Naive B cell (primary cell): Measurements from ENCODE around the gene SPCS3. TPM values are rescaled to one million over a fixed set of nuclear protein-coding genes. Genes with fewer than 3 reads are reported as not detected.
"Not testable (repeated sequence)": the region's sequence is repeated elsewhere in the genome, so short reads cannot be mapped to it uniquely, and the experiment has no call there.

Source experiments
- ATAC-seq, 2 donors: fragments of 150-1000 bp; cut with Tn5 transposase; 2 replicates each; pipeline ENCODE4 v1.10.0; 2021; ENCODE audit warnings: low read depth in 2 of 2, mild to moderate bottlenecking in 2 of 2, moderate library complexity in 2 of 2
- DNase-seq: peaks from one replicate; pipeline ENCODE4 v3.0.0; 2022
- H3K27ac Mint-ChIP-seq, 6 donors: one replicate each; pipeline ENCODE4 v1.8.0; 2020 to 2022; ENCODE audit warnings: mild to moderate bottlenecking in 6 of 6, mixed read lengths in 6 of 6, moderate library complexity in 5 of 6, inconsistent platforms in 2 of 6
- H3K27me3 Mint-ChIP-seq, 3 donors: one replicate each; pipeline ENCODE4 v1.8.0; 2021 to 2022; ENCODE audit warnings: mixed read lengths in 3 of 3, mild to moderate bottlenecking in 1 of 3
- H3K36me3 Mint-ChIP-seq, 2 donors: one replicate each; pipeline ENCODE4 v1.8.0; 2020 to 2022; ENCODE audit warnings: mixed read lengths in 2 of 2, inconsistent platforms in 1 of 2, mild to moderate bottlenecking in 1 of 2
- H3K4me1 Mint-ChIP-seq, 3 donors: one replicate each; pipeline ENCODE4 v1.8.0; 2020 to 2022; ENCODE audit warnings: mixed read lengths in 3 of 3, inconsistent platforms in 1 of 3, mild to moderate bottlenecking in 1 of 3, moderate library complexity in 1 of 3
- H3K4me3 Mint-ChIP-seq, 8 donors: one replicate each; pipeline ENCODE4 v1.8.0; 2020 to 2022; ENCODE audit warnings: mild to moderate bottlenecking in 8 of 8, mixed read lengths in 8 of 8, moderate library complexity in 8 of 8, inconsistent platforms in 2 of 8
- H3K9me3 Mint-ChIP-seq, 7 donors: one replicate each; pipeline ENCODE4 v1.8.0; 2020 to 2022; ENCODE audit warnings: mixed read lengths in 7 of 7, mild to moderate bottlenecking in 5 of 7, inconsistent platforms in 2 of 7, moderate library complexity in 1 of 7
- polyA plus RNA-seq, 6 donors: library from polyadenylated mRNA; unstranded; fragments of 300-500 nt; fragmentation: Illumina TruSeq; gene quantifications; one replicate each; pipeline ENCODE4 v1.2.3, GENCODE V29; 2021; ENCODE audit warnings: low read depth in 6 of 6

The SPCS3 gene
- polyA plus RNA-seq, 6 donors from 2014 or later: 32.8 to 56.8 (median 38.0) TPM

DNA sequence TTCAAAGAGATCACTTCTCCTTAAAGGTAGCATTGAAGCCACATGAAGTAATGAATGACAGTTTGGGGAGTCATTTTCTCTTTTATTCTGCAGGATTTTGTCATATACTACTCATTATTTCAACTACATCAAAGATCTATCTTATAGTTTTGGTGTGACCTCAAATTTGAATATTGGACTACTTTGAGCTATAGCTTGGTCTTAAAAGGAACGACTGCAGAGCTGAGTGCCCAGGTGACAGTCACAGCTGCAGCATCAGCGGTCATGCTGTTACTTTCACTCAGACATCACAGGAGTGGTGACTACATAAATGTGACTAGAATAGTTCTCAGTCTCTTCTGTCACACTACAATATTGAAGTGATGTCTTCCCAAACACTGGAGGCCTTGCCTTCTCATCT is 10.7 kb upstream of the SPCS3 start:
- no peak overlapping the region for H3K4me3 Mint-ChIP-seq
- H3K9me3 Mint-ChIP-seq: no peaks in the 10 kb centered on the region
- no peak overlapping the region for H3K27ac Mint-ChIP-seq
- no peak for DNase-seq
- peaks cover 17 to 24% (median 21%) of the 10 kb centered on the region in 3 donors for H3K27me3 Mint-ChIP-seq
- H3K4me1 Mint-ChIP-seq: peaks cover 0 to 3% (median 2%) of the 10 kb centered on the region in 3 donors
- H3K36me3 Mint-ChIP-seq: no peaks in the 10 kb centered on the region
- ATAC-seq: peak; percentile 52 to 68

DNA sequence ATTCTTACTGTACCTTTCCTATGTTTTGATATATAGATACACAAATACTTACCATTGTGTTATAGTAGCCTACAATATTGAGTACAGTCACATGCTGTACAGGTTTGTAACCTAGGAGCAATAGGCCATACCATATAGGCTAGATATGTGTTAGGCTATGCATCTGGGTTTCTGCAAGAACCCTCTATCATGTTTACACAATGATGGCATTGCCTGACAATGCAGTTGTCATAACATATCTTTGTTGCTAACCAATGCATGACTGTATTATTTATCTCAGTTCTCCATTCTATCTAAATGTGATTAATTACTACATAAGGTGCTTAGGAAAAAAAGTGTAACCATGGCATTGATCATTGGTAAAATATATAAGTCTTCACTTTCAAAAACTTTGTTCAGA is 10.0 kb upstream of the SPCS3 start:
- Mint-ChIP-seq H3K9me3 (no peaks in the 10 kb centered on the region), H3K36me3 (no peaks in the 10 kb centered on the region), H3K4me3 (no peak overlapping the region), H3K4me1 (peaks cover 0 to 3% (median 2%) of the 10 kb centered on the region in 3 donors), H3K27ac (no peak overlapping the region), H3K27me3 (peaks cover 12 to 23% (median 14%) of the 10 kb centered on the region in 3 donors)
- ATAC-seq (peak; percentile 28 to 56), DNase-seq (no peak)

DNA sequence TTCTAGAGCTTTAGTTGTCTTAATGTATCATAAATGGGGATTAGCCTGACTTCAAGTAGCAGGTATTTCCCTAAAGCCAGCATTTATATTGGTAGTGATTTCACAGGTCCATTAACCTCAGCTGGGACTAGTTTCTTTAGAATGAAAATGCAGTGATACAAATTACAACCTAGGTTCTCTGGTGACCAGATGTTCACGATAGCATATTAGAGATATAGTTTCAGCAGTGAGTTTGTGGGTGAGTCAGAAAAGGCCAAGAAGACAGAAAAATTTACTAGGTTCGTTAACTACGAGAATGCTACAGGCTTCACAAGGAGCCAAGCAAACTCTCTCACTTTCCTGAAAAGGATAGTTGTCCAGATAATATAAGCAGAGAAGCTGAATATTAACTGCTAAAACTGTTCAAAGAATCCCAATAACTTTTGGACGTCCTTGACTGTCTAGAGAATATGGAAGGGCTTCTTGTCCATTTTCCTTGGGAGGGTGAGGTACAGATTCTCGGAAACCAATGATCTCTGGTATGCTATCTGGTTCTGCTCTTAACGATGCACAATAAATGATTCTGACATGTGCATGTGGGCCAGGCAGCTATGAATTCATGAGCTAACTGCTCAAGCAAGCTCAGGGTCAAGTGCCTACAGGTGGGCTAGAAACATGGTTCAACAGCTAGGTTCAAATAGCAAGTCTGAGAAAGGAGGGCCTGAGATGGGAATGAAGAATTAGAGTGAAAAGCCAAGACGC is 6.0 kb upstream of the SPCS3 start:
- Mint-ChIP-seq H3K4me3 (no peak overlapping the region), H3K27ac (peak overlapping the region in 1 of 6 donors; percentile 6), H3K4me1 (peaks cover 0 to 2% (median 1%) of the 10 kb centered on the region in 3 donors), H3K36me3 (no peaks in the 10 kb centered on the region), H3K9me3 (no peaks in the 10 kb centered on the region), H3K27me3 (no peaks in the 10 kb centered on the region)
- ATAC-seq (no peak), DNase-seq (no peak)

DNA sequence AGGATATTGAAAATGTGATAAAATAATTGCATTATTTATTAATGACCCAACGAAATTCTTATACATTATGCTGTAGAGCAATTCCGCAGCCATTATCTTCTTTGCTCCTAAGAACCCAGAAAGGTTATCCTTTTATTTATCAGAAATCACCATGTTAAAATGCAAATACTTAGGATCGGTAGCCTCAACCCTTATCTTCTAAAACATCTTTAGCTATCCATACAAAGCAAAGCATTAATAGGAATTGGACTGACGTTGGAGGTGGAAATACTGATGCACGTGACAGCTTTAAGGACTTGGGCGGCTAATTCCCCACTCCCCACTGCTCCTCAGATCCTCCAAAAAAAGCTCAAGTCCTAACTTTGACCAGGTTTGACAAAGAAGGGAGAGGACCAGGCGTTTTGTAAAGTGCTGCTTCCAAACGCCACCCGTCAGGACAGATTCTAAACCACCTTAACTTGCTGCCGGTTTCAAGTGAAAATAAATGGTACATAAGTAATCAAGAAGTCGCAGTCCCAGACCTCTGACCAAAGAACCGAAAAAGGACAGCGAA is 539 bp upstream of the SPCS3 start:
- H3K27me3 Mint-ChIP-seq: no peaks in the 10 kb centered on the region
- peaks cover 22 to 36% (median 28%) of the 10 kb centered on the region in 3 donors for H3K4me1 Mint-ChIP-seq

DNA sequence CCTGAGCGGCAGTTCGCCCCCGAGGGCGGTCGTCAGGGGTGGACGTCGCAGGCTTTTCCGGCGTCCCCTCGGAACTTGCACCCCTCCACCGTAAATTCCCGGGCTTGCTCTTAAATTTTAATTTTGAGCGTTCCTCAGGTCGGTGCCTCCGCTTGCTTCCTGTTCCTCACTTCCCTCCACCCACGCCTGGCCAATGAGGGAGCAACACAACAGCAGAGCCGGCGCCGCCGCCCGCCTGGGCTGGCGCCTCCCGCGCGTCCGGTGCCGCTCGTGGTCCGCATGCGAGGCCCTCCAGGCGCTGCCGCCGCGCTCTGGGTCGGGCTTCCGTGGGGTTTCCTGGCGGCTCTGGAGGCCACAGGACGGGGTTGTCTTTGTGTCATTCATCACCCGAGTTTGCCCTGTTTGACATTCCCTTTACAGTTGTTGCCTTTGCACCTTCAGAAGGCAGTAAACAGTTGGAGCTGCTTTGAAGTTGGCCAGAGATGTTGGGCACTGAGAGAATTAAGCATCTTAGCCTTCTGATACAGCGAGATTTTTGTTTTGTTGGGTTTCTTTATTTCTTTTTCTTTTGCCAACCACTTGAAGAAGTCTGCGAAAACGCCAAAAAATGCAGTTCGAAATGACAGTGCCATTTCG is 692 bp downstream of the SPCS3 start:
- Mint-ChIP-seq H3K9me3 (no peaks in the 10 kb centered on the region), H3K4me1 (peaks cover 25 to 42% (median 36%) of the 10 kb centered on the region in 3 donors), H3K4me3 (peak overlapping the region; percentile 87 to 96 (median 94)), H3K36me3 (peaks cover 0 to 5% of the 10 kb centered on the region in 2 donors), H3K27ac (peak overlapping the region; percentile 94 to 98 (median 98)), H3K27me3 (no peaks in the 10 kb centered on the region)
- DNase-seq: peak; percentile 90
- peak; percentile 74 to 76 for ATAC-seq

More for the DNA sequence above, 539 bp upstream of the SPCS3 start:
- Mint-ChIP-seq H3K36me3 (peaks cover 0 to under 1% of the 10 kb centered on the region in 2 donors), H3K4me3 (peak overlapping the region; percentile 92 to 97 (median 95)), H3K9me3 (no peaks in the 10 kb centered on the region), H3K27ac (peak overlapping the region; percentile 91 to 98 (median 96))
- DNase-seq: no peak
- no peak for ATAC-seq

DNA sequence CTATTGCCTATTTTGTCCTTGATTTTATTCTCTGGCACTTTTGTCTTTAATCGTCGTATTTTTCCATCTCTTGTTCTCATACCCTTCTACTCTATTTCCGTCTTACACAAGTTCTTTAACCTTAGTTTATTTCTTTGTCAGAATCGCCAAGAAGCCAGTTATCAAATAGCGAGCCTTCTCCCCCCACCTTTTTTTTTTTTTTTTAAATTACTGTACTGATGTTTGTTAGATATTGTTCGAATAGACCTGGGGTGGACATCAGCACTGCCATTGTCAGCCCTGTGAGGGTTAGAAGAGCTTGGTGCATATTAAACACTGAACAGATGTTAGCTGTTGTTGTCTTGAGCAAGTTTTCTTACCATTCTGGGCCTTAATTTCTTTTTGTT is 1.2 kb downstream of the SPCS3 start:
- Mint-ChIP-seq H3K4me1 (peaks cover 25 to 42% (median 36%) of the 10 kb centered on the region in 3 donors), H3K36me3 (peaks cover 0 to 5% of the 10 kb centered on the region in 2 donors), H3K9me3 (no peaks in the 10 kb centered on the region), H3K27me3 (no peaks in the 10 kb centered on the region), H3K4me3 (peak overlapping the region; percentile 87 to 96 (median 94)), H3K27ac (peak overlapping the region; percentile 94 to 98 (median 98))
- ATAC-seq: no peak
- DNase-seq: no peak

- Mint-ChIP-seq H3K27me3 (no peaks in the 10 kb centered on the region), H3K9me3 (no peaks in the 10 kb centered on the region), H3K4me3 (peak overlapping the region; percentile 53 to 96 (median 92)), H3K27ac (peak overlapping the region in 4 of 6 donors; percentile 1 to 98 (median 96)), H3K36me3 (peaks cover 0 to 5% of the 10 kb centered on the region in 2 donors), H3K4me1 (peaks cover 25 to 42% (median 36%) of the 10 kb centered on the region in 3 donors)
- ATAC-seq (no peak), DNase-seq (no peak)
Measured at GRCh38 chr4:176321589-176321988, 1.8 kb downstream of the SPCS3 start.

DNA sequence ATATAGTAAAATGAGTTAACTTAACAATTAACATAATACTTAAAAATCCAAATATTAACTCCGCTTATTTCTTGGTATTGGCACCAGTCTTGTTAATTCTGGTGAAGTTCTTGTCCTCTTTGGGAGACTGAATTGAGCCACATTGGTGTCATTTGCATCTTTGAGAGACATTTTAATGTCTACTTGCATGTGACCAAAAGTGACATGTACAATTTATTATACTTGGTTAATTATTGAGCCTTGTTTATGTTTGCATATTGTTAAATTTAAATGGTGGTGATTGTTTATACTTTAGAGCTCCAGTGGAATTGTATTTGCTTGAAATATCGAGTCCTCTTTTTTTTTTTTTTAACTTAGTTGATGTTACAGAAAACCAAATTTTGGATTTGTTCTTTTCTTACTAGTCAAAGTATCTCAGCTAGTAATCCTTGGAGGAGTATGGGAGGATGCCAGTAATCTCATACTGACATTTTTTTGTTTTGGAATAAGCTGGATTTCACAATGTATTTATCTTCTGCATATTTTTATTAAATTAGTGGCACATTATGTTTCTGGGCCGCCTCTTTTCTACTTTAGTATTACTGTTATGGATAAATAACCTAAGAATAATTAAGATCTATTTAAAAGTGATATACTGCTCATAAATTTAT is 3.9 kb downstream of the SPCS3 start:
- H3K4me3 Mint-ChIP-seq: peak overlapping the region in 1 of 8 donors; percentile 60
- H3K9me3 Mint-ChIP-seq: no peaks in the 10 kb centered on the region
- ATAC-seq (no peak), DNase-seq (no peak)
- peaks cover 0 to 5% of the 10 kb centered on the region in 2 donors for H3K36me3 Mint-ChIP-seq
- H3K4me1 Mint-ChIP-seq: peaks cover 25 to 42% (median 36%) of the 10 kb centered on the region in 3 donors
- H3K27ac Mint-ChIP-seq: peak overlapping the region in 2 of 6 donors; percentile 14 to 68
- H3K27me3 Mint-ChIP-seq: no peaks in the 10 kb centered on the region

DNA sequence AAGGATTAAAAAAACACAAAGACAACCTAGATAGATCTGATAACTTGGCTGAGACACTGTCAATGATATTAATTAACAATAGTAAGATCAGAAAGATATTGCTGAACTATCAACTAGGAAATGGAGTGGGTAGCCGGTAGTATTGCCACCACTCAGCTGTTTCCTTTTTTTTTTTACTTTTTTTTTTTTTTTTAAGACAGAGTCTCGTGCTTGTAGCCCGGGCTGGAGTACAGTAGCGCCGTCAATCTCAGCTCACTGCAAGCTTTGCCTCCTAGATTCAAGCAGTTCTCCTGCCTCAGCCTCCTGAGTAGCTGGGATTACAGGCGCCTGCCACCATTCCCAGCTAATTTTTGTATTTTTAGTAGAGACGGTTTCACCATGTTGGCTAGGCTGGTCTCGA is 5.1 kb downstream of the SPCS3 start:
- peak overlapping the region in 1 of 6 donors; percentile 69 for H3K27ac Mint-ChIP-seq
- not testable (repeated sequence) for DNase-seq, H3K9me3 Mint-ChIP-seq, ATAC-seq, H3K4me3 Mint-ChIP-seq, H3K27me3 Mint-ChIP-seq, H3K36me3 Mint-ChIP-seq
- H3K4me1 Mint-ChIP-seq: peaks cover 25 to 36% (median 36%) of the 10 kb centered on the region in 3 donors

DNA sequence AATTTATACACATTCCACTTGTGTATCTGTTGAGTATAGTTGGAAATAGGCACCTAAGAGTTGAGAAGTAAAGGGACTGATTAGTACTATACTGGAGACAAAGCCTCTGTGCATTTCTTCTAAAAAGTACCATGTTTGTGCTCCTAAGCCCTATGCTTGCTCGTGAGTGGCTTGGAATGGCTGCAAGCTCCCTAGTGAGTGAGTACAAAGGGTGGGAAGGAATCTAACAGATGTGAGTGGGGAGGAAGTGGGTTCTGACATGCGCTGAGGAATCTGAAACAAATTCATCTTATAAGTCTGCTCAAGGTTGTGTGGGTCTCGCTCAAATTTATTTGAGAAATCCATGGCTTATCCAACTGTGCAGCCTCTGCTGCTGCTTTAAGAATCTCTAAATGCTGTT is 13.3 kb downstream of the SPCS3 start:
- Mint-ChIP-seq H3K9me3 (no peaks in the 10 kb centered on the region), H3K27me3 (no peaks in the 10 kb centered on the region), H3K4me3 (no peak overlapping the region), H3K27ac (peak overlapping the region in 2 of 6 donors; percentile 37 to 61), H3K36me3 (peaks cover 0 to 7% of the 10 kb centered on the region in 2 donors), H3K4me1 (peaks cover 0 to 13% (median 4%) of the 10 kb centered on the region in 3 donors)
- DNase-seq (no peak), ATAC-seq (no peak)

GRCh38 chr4:176334066-176334465 is 14.3 kb downstream of the SPCS3 start:
- Mint-ChIP-seq H3K36me3 (peaks cover 0 to 7% of the 10 kb centered on the region in 2 donors), H3K27ac (no peak overlapping the region), H3K9me3 (no peaks in the 10 kb centered on the region), H3K4me1 (peaks cover 0 to 13% (median 4%) of the 10 kb centered on the region in 3 donors), H3K4me3 (no peak overlapping the region), H3K27me3 (no peaks in the 10 kb centered on the region)
- no peak for ATAC-seq
- no peak for DNase-seq

- ATAC-seq (no peak), DNase-seq (no peak)
- H3K36me3 Mint-ChIP-seq: peaks cover 0 to 7% of the 10 kb centered on the region in 2 donors
- no peaks in the 10 kb centered on the region for H3K27me3 Mint-ChIP-seq
- H3K9me3 Mint-ChIP-seq: no peaks in the 10 kb centered on the region
- no peak overlapping the region for H3K4me3 Mint-ChIP-seq
- H3K27ac Mint-ChIP-seq: no peak overlapping the region
- H3K4me1 Mint-ChIP-seq: peaks cover 0 to 13% (median 4%) of the 10 kb centered on the region in 3 donors
Measured at GRCh38 chr4:176335421-176335820, 15.7 kb downstream of the SPCS3 start.
